ENCODE measurements around the gene PTPRK.
A peak's percentile ranks its signal among the peaks of the same experiment; 100 is the strongest.

Gene PTPRK

GRCh38 chr6:128520436-128521281 is at the start of gene PTPRK:
Gene PTPRK (minus strand): TSS chr6:128520599. CDS start chr6:128520358, 241 bp downstream.
- peak; percentile 89 for DNase-seq

DNA sequence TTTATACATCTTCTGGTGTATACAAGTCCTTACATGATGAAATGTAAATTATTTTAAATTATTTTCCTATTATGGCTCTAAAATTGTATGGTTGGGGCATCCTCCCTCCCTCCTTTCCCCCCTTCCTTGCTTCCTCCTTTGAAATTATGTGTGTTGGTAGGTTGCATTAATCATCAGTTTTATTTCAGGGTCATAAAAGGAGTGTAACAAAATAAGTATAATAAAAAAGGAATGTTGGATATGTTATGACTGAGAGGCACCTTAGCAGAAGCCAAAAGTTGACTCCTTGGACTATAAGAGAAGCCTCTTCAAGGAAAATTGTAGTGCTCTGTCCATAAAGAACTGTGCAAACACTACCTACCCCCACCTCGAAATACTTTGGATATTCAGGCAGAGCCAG is 46.6 kb upstream of the PTPRK start:
- no peak for DNase-seq

GRCh38 chr6:128560966-128561365 is 40.6 kb upstream of the PTPRK start:
- DNase-seq: no peak

- DNase-seq: no peak
Measured at GRCh38 chr6:128558924-128559323, 38.5 kb upstream of the PTPRK start.

DNA sequence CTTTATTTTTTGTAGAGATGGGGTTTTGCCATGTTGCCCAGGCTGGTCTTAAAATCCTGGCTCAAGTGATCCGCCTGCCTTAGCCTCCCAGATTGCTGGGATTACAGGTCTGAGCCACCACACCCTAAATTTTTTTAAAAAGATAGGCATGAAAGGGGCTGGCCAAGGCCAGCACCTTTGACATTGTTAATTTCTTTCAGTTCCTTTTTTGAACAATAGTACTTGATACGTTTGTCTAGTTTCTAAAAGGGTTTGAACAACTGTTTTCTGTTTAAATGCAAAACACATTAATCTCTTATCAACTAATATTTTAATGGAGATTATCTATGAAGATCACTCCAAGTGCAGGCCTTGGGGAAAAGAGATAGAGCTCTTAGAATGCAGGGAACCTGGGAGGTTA is 37.6 kb upstream of the PTPRK start:
- no peak for DNase-seq

GRCh38 chr6:128557081-128557480 is 36.7 kb upstream of the PTPRK start:
- DNase-seq: no peak

GRCh38 chr6:128554302-128554701 is 33.9 kb upstream of the PTPRK start:
- no peak for DNase-seq

DNA sequence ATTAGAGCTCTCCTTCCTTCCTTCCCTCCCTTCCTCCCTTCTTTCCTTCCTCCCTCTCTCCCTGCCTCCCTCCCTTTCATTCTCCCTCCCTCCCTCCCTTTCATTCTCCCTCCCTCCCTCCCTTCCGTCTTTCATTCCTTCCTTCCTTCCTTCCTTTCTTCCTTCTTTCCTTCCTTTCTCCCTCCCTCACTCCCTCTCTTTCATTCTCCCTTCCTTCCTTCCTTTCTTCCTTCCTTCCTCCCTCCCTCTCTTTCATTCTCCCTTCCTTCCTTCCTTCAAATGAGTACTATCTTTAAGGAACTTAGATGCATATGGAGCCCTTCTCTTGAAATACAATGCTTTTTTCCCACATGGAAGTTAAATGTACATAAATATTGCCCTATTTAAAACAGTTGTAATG is 20.9 kb upstream of the PTPRK start:
- DNase-seq: no peak

- DNase-seq: no peak
Measured at GRCh38 chr6:128538763-128539162, 18.4 kb upstream of the PTPRK start.

DNA sequence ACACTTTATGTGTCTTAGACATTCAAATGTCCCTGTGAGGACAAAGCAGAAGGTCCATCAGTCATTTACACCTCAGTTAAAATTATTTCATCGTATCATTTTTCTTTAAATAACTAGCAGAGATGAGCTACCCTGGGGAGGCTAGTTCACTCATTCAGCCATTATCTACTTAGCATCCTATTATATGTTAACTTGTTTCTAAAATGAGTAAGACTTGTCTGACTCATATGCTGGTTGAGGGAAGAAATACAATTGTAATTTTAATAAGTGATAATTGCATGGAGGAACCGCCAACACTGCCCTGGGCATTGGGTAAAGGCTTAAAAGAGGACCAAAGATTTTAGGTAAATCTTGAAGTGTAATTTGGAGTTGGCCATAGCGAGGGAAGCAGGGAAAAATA is 12.4 kb upstream of the PTPRK start:
- DNase-seq: no peak

DNA sequence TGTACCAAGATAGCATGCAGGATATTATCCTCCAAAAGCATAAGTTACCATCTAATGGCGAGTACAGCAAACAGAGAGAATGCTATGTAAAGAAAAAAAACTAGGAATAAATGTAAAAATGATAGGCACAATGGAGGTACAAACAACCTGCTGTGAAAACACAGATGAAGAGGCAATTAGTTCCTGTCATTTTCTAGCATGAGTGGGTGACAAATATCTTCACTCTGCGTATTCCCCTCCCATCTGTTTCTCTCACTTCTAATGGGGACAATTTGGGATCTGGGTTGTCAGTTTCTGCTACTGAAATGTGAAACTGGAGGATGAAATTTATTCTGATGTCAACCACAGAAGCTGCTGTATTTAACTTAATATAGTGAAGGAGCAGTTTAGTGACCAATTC is 11.7 kb upstream of the PTPRK start:
- DNase-seq: no peak

GRCh38 chr6:128531696-128532095 is 11.3 kb upstream of the PTPRK start:
- no peak for DNase-seq

DNA sequence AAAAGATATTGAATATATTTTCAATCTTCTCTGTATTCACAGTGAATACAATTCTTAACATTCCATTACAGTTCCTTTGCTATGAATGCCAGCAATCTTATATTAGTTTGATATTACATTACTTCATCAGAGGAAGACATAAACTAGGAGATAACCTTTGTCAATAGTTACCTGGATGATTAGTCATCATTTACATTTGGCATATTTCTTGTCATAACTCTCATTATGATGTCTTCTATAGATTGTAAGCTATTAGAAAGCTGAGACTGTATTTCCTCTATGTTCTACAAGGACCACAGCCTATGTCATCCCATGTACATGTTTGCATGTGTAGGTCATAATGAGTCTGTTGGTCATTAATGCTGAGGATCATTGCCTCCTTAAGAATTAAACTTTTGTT is 7.8 kb upstream of the PTPRK start:
- DNase-seq: no peak

GRCh38 chr6:128527375-128527774 is 7.0 kb upstream of the PTPRK start:
- DNase-seq: no peak

DNA sequence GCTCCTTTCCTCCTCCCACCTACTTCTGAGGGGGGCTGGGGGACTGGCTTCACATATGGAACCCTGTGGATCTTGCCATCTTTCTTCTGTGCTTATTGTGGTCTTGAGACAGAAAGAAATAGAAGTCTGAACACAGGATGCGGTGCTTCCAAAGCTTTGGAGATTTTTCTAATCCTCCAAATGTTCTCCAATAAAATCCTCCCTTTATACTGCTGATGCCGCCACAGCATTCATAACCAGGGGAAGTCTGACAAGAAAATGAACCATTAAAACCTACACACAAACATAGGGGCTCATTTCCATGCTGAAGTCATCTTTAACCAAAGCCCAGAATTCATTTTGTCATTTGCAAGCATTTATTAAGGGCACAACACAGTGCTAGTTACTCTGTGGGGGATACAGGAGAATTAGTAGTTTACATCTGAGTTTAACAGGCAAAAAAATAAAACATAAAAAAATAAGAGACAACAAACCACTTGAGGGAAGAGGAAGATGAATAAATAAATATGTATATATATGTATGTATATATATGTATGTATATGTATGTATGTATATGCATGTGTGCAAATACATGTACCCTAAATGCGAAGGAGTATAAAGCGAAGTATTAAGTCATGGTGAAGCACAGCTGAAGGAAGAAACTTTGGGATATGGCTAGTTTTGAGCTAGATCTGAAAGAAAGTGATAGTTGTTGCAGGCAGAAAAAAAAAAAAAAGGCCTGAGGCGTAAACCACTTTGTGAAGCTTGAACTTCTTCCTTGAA is 5.9 kb upstream of the PTPRK start:
- DNase-seq: no peak

DNA sequence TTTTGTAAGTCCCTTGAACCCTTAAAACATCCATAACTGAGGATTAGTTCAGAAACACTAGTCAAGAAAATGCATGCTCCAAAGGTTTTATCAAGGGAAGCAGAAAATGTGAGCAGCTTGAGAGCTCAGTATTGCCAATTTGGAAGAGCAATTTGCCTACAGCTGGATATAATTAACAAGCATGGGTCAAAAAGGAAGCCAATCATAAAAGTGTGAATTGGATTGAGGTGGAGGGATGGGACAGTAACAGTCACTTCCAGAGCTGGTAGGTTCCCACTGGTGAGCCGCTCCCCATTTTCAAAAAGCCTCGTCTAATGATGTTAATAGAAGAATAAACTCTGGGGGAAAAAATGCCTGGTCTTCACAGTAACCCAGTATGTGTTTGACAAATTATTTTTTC is 5.0 kb upstream of the PTPRK start:
- no peak for DNase-seq

- no peak for DNase-seq
Measured at GRCh38 chr6:128521282-128521632, 858 bp upstream of the PTPRK start.

DNA sequence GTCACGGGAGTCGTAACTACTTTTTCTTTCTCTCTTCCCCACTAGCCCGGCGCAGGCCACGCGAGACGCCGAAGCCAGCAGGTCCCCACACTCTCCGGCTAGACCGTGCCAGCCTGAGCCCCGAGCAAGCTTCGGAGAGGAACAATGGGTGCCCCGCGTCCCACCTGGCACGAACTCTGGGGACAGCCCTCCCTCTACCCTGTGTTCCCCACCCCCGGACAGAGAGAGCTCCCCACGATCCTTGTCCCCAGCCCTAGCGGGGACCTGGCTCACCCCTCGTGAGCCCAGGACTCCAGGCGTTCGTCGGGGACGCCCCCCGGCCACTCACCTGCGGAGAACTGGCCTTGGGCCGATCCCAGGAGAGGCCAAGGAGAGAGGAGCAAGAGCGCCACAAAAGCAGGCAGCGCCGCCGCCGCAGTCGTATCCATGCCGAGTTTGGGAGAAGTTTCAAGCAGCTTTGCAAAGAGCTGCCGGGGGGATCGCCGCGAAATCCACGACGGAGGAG is 416 bp downstream of the PTPRK start:
- DNase-seq: no peak

GRCh38 chr6:128519132-128519930 is 1.1 kb downstream of the PTPRK start:
- DNase-seq: peak; percentile 36

DNA sequence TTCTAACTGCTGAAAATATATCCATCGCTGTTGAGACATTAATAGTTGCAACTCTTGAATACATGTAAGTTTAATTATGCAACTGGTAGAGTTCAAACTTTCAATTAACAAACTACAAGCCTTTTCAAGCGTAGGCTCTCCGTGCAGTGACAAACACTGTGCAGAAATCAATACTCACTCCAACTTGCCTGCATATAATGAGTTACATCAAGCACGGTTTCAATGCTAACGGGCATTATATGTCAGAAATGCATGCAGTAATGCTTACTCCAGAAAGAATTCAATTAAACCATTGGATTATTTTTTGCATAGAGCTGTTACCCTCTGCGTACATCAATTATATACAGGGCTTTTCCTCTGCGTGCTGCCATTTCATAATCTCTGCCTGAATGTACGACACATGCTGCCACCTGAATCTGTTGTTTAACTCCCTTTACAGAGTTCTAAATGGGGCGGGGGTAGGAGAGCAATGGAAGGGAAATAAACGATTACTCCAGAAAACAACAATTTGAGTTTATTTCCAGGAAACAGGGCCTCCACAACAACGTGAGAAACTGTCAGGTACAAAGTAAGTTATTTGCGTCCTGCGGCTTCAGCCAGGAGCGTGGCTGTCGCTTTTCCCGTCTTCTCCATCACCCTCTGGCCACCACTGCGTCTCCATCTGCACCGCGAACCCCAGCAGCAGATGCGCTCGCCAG is 1.8 kb downstream of the PTPRK start:
- no peak for DNase-seq

GRCh38 chr6:128517124-128517523 is 3.3 kb downstream of the PTPRK start:
- no peak for DNase-seq

DNA sequence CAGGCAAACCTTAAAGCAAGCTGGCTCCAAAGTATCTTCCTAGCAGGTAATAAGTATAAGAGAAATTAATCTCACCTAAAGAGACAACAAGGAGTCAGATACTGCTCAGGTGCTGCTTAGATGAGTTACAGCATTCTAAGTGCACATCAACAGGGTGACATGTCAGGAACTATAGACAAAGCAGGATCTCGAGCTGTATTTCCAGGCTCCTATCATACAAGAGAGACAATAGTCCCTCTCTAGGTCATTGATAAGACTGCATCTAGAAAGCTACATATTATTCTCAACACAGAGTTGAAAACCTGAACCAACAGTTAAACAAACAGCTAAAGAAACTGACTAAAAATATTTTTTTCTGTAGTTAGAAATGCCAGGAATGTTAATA is 3.9 kb downstream of the PTPRK start:
- DNase-seq: no peak

Data from activated naive CD4-positive, alpha-beta T cell treated with Interleukin-2 at 50 U/mL for 16 hours (primary cell).